Cardiac fibroblast (primary cell): ENCODE results near the gene GPBP1.

Source experiments
- DNase-seq, 2 donors: peaks; one replicate each; pipeline versions ENCODE4 v3.0.0 to v3.0.0-alpha.2; 2010; ENCODE audit warnings: low read depth in 2 of 2
- H3K4me3 ChIP-seq, 2 donors: replicated peaks in 1 of 2; 1 replicate in 1 of 2; 2 replicates in 1 of 2; pipeline ENCODE4 v1.5.1; 2011; ENCODE audit warnings: low read depth in 2 of 2, low read length in 2 of 2, mild to moderate bottlenecking in 2 of 2, moderate library complexity in 1 of 2
- TF ChIP-seq, protein P1 (sequence below): IDR thresholded peaks from one replicate; pipeline ENCODE4 v1.5.1; 2011; ENCODE audit warnings: low read depth, mild to moderate bottlenecking, low read length, inconsistent platforms

The GPBP1 gene

DNA sequence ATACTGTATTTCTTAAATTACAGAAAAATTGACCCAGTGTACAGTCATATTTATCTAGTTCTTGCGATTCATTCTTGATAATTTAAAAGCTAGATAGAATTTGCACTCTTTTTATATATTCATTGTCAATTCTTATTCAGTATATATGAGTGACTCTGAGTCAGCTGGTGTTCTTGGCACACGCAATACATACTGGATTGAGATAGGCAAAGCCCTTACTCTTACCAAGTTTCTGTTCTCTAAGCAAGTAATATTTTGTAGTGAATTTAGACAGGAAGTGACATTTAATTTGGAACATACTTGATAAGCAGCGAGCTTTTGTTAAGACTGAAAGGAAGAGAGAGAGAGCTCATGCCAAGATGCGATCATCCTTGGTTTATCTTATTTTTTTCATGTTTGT, 57.7 kb downstream of the GPBP1 start:
- TF ChIP-seq, protein P1, sequence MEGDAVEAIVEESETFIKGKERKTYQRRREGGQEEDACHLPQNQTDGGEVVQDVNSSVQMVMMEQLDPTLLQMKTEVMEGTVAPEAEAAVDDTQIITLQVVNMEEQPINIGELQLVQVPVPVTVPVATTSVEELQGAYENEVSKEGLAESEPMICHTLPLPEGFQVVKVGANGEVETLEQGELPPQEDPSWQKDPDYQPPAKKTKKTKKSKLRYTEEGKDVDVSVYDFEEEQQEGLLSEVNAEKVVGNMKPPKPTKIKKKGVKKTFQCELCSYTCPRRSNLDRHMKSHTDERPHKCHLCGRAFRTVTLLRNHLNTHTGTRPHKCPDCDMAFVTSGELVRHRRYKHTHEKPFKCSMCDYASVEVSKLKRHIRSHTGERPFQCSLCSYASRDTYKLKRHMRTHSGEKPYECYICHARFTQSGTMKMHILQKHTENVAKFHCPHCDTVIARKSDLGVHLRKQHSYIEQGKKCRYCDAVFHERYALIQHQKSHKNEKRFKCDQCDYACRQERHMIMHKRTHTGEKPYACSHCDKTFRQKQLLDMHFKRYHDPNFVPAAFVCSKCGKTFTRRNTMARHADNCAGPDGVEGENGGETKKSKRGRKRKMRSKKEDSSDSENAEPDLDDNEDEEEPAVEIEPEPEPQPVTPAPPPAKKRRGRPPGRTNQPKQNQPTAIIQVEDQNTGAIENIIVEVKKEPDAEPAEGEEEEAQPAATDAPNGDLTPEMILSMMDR, result no peak
- peak; percentile 60 to 83 for DNase-seq
- no peak overlapping the region for H3K4me3 ChIP-seq

DNA sequence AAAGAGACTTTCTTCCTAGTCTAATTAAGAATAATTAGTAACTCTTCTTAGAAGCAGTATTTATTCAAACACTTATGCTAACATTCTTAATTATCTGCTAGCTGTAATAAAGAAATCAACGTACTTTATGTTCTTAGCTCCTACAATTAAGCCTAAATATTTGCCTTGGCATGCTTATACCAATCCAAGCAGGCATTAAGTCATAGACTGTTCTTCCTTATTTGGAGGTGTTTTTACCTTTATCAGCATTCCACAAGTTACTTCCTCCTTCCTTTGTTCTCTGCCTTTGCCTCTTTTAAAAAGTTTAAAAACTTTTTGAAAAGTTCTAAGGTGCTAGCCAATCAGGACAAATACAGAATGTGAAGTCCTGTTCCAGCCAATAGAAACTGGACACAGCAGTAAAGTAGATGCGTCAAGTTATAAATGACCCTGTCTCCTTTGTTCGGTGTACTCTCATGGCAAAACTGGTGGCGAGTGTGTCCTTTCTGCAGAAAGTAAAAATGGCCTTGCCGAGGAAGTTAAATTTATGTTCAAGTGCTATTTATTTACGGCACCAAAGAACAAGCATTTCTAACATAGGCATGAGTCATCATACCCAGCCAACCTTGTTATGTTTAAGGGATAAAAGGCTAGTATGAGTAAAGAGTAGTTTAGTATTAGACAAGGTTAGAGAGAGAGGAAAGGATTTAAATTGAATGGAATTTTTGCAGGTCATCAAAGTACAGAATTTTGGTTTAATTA, 58.6 kb downstream of the GPBP1 start:
- peak in 1 of 2 donors; percentile 26 for DNase-seq
- TF ChIP-seq, protein P1, result no peak
- H3K4me3 ChIP-seq, result no peak overlapping the region

DNA sequence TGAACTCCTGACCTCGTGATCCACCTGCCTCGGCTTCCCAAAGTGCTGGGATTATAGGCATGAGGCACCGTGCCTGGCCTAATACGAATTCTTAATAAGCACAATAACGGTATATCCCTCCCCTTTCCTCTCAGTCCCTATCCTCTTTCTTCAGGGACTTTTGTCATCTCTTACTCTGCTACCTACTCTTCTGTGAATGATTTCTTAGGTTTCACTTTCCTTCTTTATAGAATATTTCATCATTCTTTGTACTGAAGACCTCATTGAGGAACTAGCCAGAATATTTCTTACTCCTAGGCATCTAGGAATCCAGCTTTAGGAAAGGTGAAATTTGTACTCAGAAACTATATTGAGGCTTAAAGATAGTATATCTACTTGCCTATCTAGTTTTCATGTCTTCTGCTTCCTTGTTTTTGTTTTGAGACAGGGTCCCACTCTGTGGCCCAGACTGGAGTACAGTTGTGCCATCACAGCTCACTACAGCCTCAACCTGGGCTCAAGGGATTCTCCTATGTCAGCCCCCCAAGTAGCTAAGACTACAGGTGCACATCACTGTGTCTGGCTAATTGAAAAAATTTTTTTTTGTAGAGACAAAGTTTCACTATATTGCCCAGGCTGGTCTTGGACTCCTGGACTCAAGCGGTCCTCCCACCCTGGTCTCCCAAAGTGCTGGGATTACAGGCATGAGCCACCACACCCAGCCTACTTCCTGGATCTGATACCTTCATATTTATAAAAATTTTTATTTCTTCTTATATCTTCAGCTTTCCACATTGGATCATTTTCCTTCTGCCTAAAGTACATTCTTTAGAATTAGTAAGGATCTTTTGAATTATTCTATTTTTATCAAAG, 69.7 kb downstream of the GPBP1 start:
- no peak for DNase-seq
- no peak overlapping the region for H3K4me3 ChIP-seq
- TF ChIP-seq, protein P1, result no peak

GRCh38 chr5:57244331-57244730, 70.5 kb downstream of the GPBP1 start:
- no peak for DNase-seq
- TF ChIP-seq, protein P1, result no peak

GRCh38 chr5:57246426-57246825, 72.6 kb downstream of the GPBP1 start:
- no peak for DNase-seq
- no peak overlapping the region for H3K4me3 ChIP-seq
- TF ChIP-seq, protein P1, result no peak

More at GRCh38 chr5:57244331-57244730, 70.5 kb downstream of the GPBP1 start:
- H3K4me3 ChIP-seq, result no peak overlapping the region

DNA sequence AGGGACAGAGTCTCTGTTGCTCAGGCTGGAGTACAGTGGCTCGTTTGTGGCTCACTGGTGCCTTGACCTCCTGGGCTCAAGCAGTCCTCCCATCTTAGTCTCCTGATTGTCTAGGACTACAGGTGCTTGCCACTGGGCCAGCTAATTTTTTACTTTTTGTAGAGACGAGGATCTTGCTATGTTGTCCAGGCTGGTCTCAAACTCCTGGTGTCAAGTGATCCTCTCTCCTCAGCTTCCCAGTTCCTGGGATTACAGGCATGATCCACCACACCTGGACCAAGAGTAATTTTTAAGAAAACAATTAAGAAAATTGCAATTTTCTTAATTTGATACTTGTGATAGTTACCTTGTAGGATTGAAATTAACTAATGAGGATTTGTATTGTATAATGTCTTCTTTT, 73.9 kb downstream of the GPBP1 start:
- H3K4me3 ChIP-seq, result no peak overlapping the region
- DNase-seq, result no peak
- TF ChIP-seq, protein P1, result no peak
